ENCODE results near the gene C4BPB. TPM values are rescaled to one million over a fixed set of nuclear protein-coding genes. Genes with fewer than 3 reads are reported as not detected.

C4BPB gene
- total and polyA plus RNA-seq, 2 of the 8 experiments (the other 6 are each of a cell fraction or from before 2014, with no cell fraction given): not detected

GRCh38 chr1:207109004-207109403, 20.3 kb downstream of the C4BPB start:
- H4K5ac ChIP-seq (ENCODE audit: insufficient read length, low read depth, low read length): no peak overlapping the region
- no peak overlapping the region for H3K4me3 ChIP-seq (ENCODE audit: extremely low read depth in 1 of 4, insufficient read depth in 2 of 4, low read depth in 3 of 4, low read length in 4 of 4)
- no peak for TF ChIP-seq TEAD4 (IDR thresholded peaks at IDR 0.05; ENCODE audit: low read depth, low read length)
- no peak overlapping the region for H3K56ac ChIP-seq (replicated peaks; ENCODE audit: insufficient read length, low read depth, low read length)
- H2BK15ac ChIP-seq (ENCODE audit: low read length): no peak overlapping the region
- ChIA-PET POLR2A (ENCODE audit: partially characterized antibody) (no interaction called here), CTCF (ENCODE audit: partially characterized antibody) (interaction anchor here (1.2 kb wide), 1 partner anchor 25 kb away, joined by 3 read pairs; no protein-coding TSS in a partner anchor)
- no peaks in the 10 kb centered on the region for H3K9me3 ChIP-seq (ENCODE audit: insufficient read depth in 2 of 2, low read depth in 1 of 2, low read length in 1 of 2)
- H3K36me3 ChIP-seq (ENCODE audit: control insufficient read depth in 2 of 4, insufficient read depth in 4 of 4, low read length in 3 of 4): no peaks in the 10 kb centered on the region
- no peak overlapping the region for H4K91ac ChIP-seq (replicated peaks; ENCODE audit: insufficient read length, low read length)
- H3K27ac ChIP-seq (ENCODE audit: low read depth, low read length): no peak overlapping the region
- DNase-seq (ENCODE audit: low read depth in 1 of 2, low spot score in 2 of 2) (no peak), FAIRE-seq (no peak)
- H3K27me3 ChIP-seq (replicated peaks in 1 of 4; ENCODE audit: control insufficient read depth in 3 of 4, extremely low read depth in 1 of 4, insufficient read depth in 3 of 4, low read length in 3 of 4): no peaks in the 10 kb centered on the region
- H4K20me1 ChIP-seq (replicated peaks in 1 of 2; ENCODE audit: control insufficient read depth in 1 of 2, insufficient read depth in 2 of 2, low read length in 2 of 2): no peaks in the 10 kb centered on the region
- no peak overlapping the region for H2BK20ac ChIP-seq (ENCODE audit: low read length)
- H2AK5ac ChIP-seq (ENCODE audit: low read depth, low read length): no peak overlapping the region
- H3K79me1 ChIP-seq (ENCODE audit: low read depth, low read length): no peaks in the 10 kb centered on the region
- H2BK12ac ChIP-seq (ENCODE audit: low read depth, low read length): no peak overlapping the region
- H2AFZ ChIP-seq (ENCODE audit: low read length): no peak overlapping the region
- no peak overlapping the region for H3K14ac ChIP-seq (ENCODE audit: insufficient read length)
- no peak overlapping the region for H3K18ac ChIP-seq (ENCODE audit: extremely low read depth, low read length)
- no peak overlapping the region for H3K4ac ChIP-seq (replicated peaks; ENCODE audit: insufficient read length, low read depth, low read length)
- H3K9ac ChIP-seq (replicated peaks in 1 of 4; ENCODE audit: extremely low read depth in 1 of 4, low read depth in 3 of 4, low read length in 3 of 4): no peak overlapping the region
- no peaks in the 10 kb centered on the region for H3K79me2 ChIP-seq (ENCODE audit: control insufficient read depth in 1 of 2, insufficient read depth in 2 of 2, low read length in 2 of 2)
- no peaks in the 10 kb centered on the region for H3K23me2 ChIP-seq (ENCODE audit: low read depth, low read length)
- WGBS, 2 experiments (ENCODE audit: extremely low coverage in 1 of 2, insufficient coverage in 1 of 2, insufficient read length in 1 of 2, insufficient replicate concordance in 2 of 2, low coverage in 1 of 2, low lambda C conversion rate in 2 of 2, missing lambda C conversion rate in 1 of 2): 97% methylated on average over 3 of the region's 3 CpGs; no CpG with 5 or more reads in 1 of the 2 experiments
- H3K4me2 ChIP-seq (ENCODE audit: insufficient read depth in 1 of 2, low read depth in 2 of 2, low read length in 2 of 2): no peak overlapping the region
- no peak overlapping the region for H2BK5ac ChIP-seq (ENCODE audit: low read depth, low read length)
- H4K8ac ChIP-seq (ENCODE audit: extremely low read depth, insufficient read depth, low read length): no peak overlapping the region
- peaks cover 0 to 2% (median 0%) of the 10 kb centered on the region in 4 experiments; a peak in 1 of 7 replicates for H3K4me1 ChIP-seq (replicated peaks in 1 of 4; ENCODE audit: control insufficient read depth in 3 of 4, insufficient read depth in 4 of 4, low read length in 3 of 4)
- no peak overlapping the region for H2BK120ac ChIP-seq (replicated peaks; ENCODE audit: low read depth, low read length)
- H3K23ac ChIP-seq (ENCODE audit: insufficient read length): no peak overlapping the region

Measured in H1 (cell line).